ENCODE results near the gene ZCWPW1. TPM values are rescaled to one million over a fixed set of nuclear protein-coding genes. Genes with fewer than 3 reads are reported as not detected.
A peak's percentile ranks its signal among the peaks of the same experiment; 100 is the strongest.

Gene ZCWPW1
- total and polyA plus RNA-seq, 2 experiments from 2014 or later: 0.59 to 2.7 TPM

- TF ChIP-seq EZH2 (IDR thresholded peaks at IDR 0.05; ENCODE audit: low read depth, unreplicated experiment) (no peak), ZNF331 (CRISPR knock-in tag; IDR thresholded peaks at IDR 0.05; ENCODE audit: low read depth) (no peak), CTCF (conservative IDR thresholded peaks at IDR 0.05; ENCODE audit: low read depth in 2 of 2) (no peak), STAT1 (IDR thresholded peaks at IDR 0.05; ENCODE audit: unreplicated experiment) (no peak), EZH2phosphoT487 (IDR thresholded peaks at IDR 0.05; ENCODE audit: unreplicated experiment) (no peak), JUNB (IDR thresholded peaks at IDR 0.05; ENCODE audit: unreplicated experiment) (no peak), POLR2AphosphoS5 (IDR thresholded peaks at IDR 0.05; ENCODE audit: low read depth) (no peak)
These were observed 69.7 kb downstream of the ZCWPW1 start (continued) for GRCh38 chr7:100358857-100359212.

- ATAC-seq (peak; percentile 78), DNase-seq (ENCODE audit: low spot score) (no peak)
- no peaks in the 10 kb centered on the region; the same call in 1 of the 2 replicates for H4K20me1 ChIP-seq (replicated peaks; ENCODE audit: insufficient read depth)
- H3K27ac ChIP-seq (ENCODE audit: low read depth): no peak within 1 kb of the TSS
- no peak for TF ChIP-seq STAT1 (IDR thresholded peaks at IDR 0.05; ENCODE audit: unreplicated experiment)
- TF ChIP-seq CTCF (conservative IDR thresholded peaks at IDR 0.05; ENCODE audit: low read depth in 2 of 2): peak in 1 of 2 experiments; percentile 45; a peak in 2 of 4 replicates
- no peak for TF ChIP-seq REST (IDR thresholded peaks at IDR 0.05; ENCODE audit: unreplicated experiment)
- no peak within 1 kb of the TSS for H3K4me2 ChIP-seq
- Mint-ChIP-seq H3K4me3 (no peak within 1 kb of the TSS), H3K36me3 (ENCODE audit: low read depth) (peaks cover 82% of the 10 kb centered on the region), H3K4me1 (no peaks in the 10 kb centered on the region), H3K27ac (no peak within 1 kb of the TSS), H3K9me3 (no peaks in the 10 kb centered on the region), H3K27me3 (ENCODE audit: insufficient read depth, low read depth, poor library complexity) (peaks cover 10% of the 10 kb centered on the region)
- no peaks in the 10 kb centered on the region for H3K9me2 ChIP-seq (ENCODE audit: insufficient read depth)
- no peaks in the 10 kb centered on the region for H3K4me1 ChIP-seq (ENCODE audit: insufficient read depth)
- H3K27me3 ChIP-seq (ENCODE audit: insufficient read depth): no peaks in the 10 kb centered on the region
- no peaks in the 10 kb centered on the region for H3K79me2 ChIP-seq (replicated peaks; ENCODE audit: insufficient read depth)
- H3K36me3 ChIP-seq (ENCODE audit: insufficient read depth): peaks cover 31% of the 10 kb centered on the region
- H3K4me3 ChIP-seq: no peak within 1 kb of the TSS
- no peak within 1 kb of the TSS for H2AFZ ChIP-seq
- H3F3A ChIP-seq (replicated peaks; ENCODE audit: low read depth): no peaks in the 10 kb centered on the region
These were observed 70.3 kb downstream of the ZCWPW1 start, which contains the start of gene PILRB for GRCh38 chr7:100358027-100358856. Gene PILRB, plus strand, starts transcription at chr7:100358117. Its CDS starts 186 bp downstream, at chr7:100358303.

Measured in GM23338 (cell line).